ENCODE measurements around the gene KLF6.

Gene KLF6

GRCh38 chr10:3790858-3791257 lies 5.8 kb upstream of the KLF6 start:
- TF ChIP-seq CTCF (IDR thresholded peaks at IDR 0.05; ENCODE audit: insufficient read depth, low read length, poor library complexity, severe bottlenecking), result no peak
- Histone ChIP-seq H3K36me3 (ENCODE audit: control insufficient read depth, insufficient read depth, low read length) (no peaks in the 10 kb centered on the region), H3K4me3 (replicated peaks; ENCODE audit: low read depth, low read length) (no peak overlapping the region), H3K27me3 (replicated peaks; ENCODE audit: control insufficient read depth, insufficient read depth, low read length) (no peaks in the 10 kb centered on the region)
- DNase-seq (ENCODE audit: extremely low read depth, insufficient read length), result no peak

GRCh38 chr10:3790272-3790671 lies 5.3 kb upstream of the KLF6 start:
- no peak overlapping the region for H3K4me3 ChIP-seq (replicated peaks; ENCODE audit: low read depth, low read length)
- no peak for TF ChIP-seq CTCF (IDR thresholded peaks at IDR 0.05; ENCODE audit: insufficient read depth, low read length, poor library complexity, severe bottlenecking)
- H3K27me3 ChIP-seq (replicated peaks; ENCODE audit: control insufficient read depth, insufficient read depth, low read length), result no peaks in the 10 kb centered on the region
- no peak for DNase-seq (ENCODE audit: extremely low read depth, insufficient read length)
- H3K36me3 ChIP-seq (ENCODE audit: control insufficient read depth, insufficient read depth, low read length), result no peaks in the 10 kb centered on the region

GRCh38 chr10:3789621-3790020 lies 4.6 kb upstream of the KLF6 start:
- Histone ChIP-seq H3K4me3 (replicated peaks; ENCODE audit: low read depth, low read length) (no peak overlapping the region), H3K36me3 (ENCODE audit: control insufficient read depth, insufficient read depth, low read length) (no peaks in the 10 kb centered on the region), H3K27me3 (replicated peaks; ENCODE audit: control insufficient read depth, insufficient read depth, low read length) (no peaks in the 10 kb centered on the region)
- no peak for DNase-seq (ENCODE audit: extremely low read depth, insufficient read length)
- no peak for TF ChIP-seq CTCF (IDR thresholded peaks at IDR 0.05; ENCODE audit: insufficient read depth, low read length, poor library complexity, severe bottlenecking)

GRCh38 chr10:3787816-3788215 lies 2.8 kb upstream of the KLF6 start:
- TF ChIP-seq CTCF (IDR thresholded peaks at IDR 0.05; ENCODE audit: insufficient read depth, low read length, poor library complexity, severe bottlenecking), result no peak
- no peak for DNase-seq (ENCODE audit: extremely low read depth, insufficient read length)
- H3K4me3 ChIP-seq (replicated peaks; ENCODE audit: low read depth, low read length), result no peak overlapping the region

GRCh38 chr10:3787016-3787400 lies 2.0 kb upstream of the KLF6 start:
- Histone ChIP-seq H3K36me3 (ENCODE audit: control insufficient read depth, insufficient read depth, low read length) (no peaks in the 10 kb centered on the region), H3K4me3 (replicated peaks; ENCODE audit: low read depth, low read length) (no peak overlapping the region), H3K27me3 (replicated peaks; ENCODE audit: control insufficient read depth, insufficient read depth, low read length) (no peaks in the 10 kb centered on the region)
- TF ChIP-seq CTCF (IDR thresholded peaks at IDR 0.05; ENCODE audit: insufficient read depth, low read length, poor library complexity, severe bottlenecking), result no peak
- no peak for DNase-seq (ENCODE audit: extremely low read depth, insufficient read length)

More at GRCh38 chr10:3787816-3788215, 2.8 kb upstream of the KLF6 start:
- H3K27me3 ChIP-seq (replicated peaks; ENCODE audit: control insufficient read depth, insufficient read depth, low read length), result no peaks in the 10 kb centered on the region
- no peaks in the 10 kb centered on the region for H3K36me3 ChIP-seq (ENCODE audit: control insufficient read depth, insufficient read depth, low read length)

GRCh38 chr10:3786295-3787015 lies 1.4 kb upstream of the KLF6 start:
- Histone ChIP-seq H3K27me3 (replicated peaks; ENCODE audit: control insufficient read depth, insufficient read depth, low read length) (no peaks in the 10 kb centered on the region), H3K36me3 (ENCODE audit: control insufficient read depth, insufficient read depth, low read length) (peaks cover 2% of the 10 kb centered on the region), H3K4me3 (replicated peaks; ENCODE audit: low read depth, low read length) (no peak overlapping the region)
- no peak for TF ChIP-seq CTCF (IDR thresholded peaks at IDR 0.05; ENCODE audit: insufficient read depth, low read length, poor library complexity, severe bottlenecking)
- DNase-seq (ENCODE audit: extremely low read depth, insufficient read length), result no peak
